HepG2 (cell line): ENCODE data around the gene PLCL2. TPM values are rescaled to one million over a fixed set of nuclear protein-coding genes. Genes with fewer than 3 reads are reported as not detected.

ENCODE experiments used
- ATAC-seq: fragments of 200-7000 bp; cut with Tn5 transposase; 3 replicates; pipeline ENCODE4 v1.9.1; 2020; ENCODE audit warnings: mild to moderate bottlenecking, moderate library complexity
- BruUV-seq: library from RNA; stranded (reverse); fragments of 400-500 nt; replicated peaks from 2 replicates; lab custom pipeline; 2021; lab: Mats Ljungman, UMichigan
- CTCF ChIA-PET: fragments of 300-600 bp; formaldehyde crosslinking; extraction: SDS; loops from one replicate; lab custom pipeline; 2021; ENCODE audit warnings: low total read pairs, inconsistent platforms, low intra/inter-chr PET ratio; lab: Yijun Ruan, JAX
- POLR2A ChIA-PET: fragments of 350-600 bp; sonication (Branson Sonifier 250); formaldehyde crosslinking; loops from one replicate; lab custom pipeline; 2020; ENCODE audit warnings: antibody characterized with exemption, inconsistent platforms; lab: Yijun Ruan, JAX
- DNase-seq: peaks from one replicate; pipeline ENCODE4 v3.0.0-alpha.2; 2015; ENCODE audit warnings: low spot score
- FAIRE-seq: peaks from 3 replicates; lab custom pipeline; 2011; peaks lifted over from hg19 to GRCh38; lab: Jason Lieb, UNC
- H2AFZ ChIP-seq: one replicate; pipeline ENCODE4 v1.6.1; 2011; ENCODE audit warnings: low read length, inconsistent platforms
- H3K27ac ChIP-seq: fragments of 300-600 bp; 3 replicates; pipeline ENCODE4 v1.8.0; 2011; ENCODE audit warnings: mixed run types, mild to moderate bottlenecking, mixed read lengths, low read length, inconsistent platforms; ENCODE audit not compliant: insufficient read depth; ENCODE audit errors: extremely low read length
- H3K27me3 ChIP-seq, 2 experiments: fragments of 200-600 bp in 1 of 2; 2 replicates in 1 of 2; 3 replicates in 1 of 2; pipeline versions ENCODE4 v1.6.0 to v1.8.0; 2011; ENCODE audit warnings: low read length in 2 of 2, mild to moderate bottlenecking in 2 of 2, moderate library complexity in 2 of 2, inconsistent platforms in 1 of 2; ENCODE audit not compliant: insufficient read depth in 2 of 2, control insufficient read depth in 1 of 2
- H3K36me3 ChIP-seq, 2 experiments: fragments of 200-600 bp in 1 of 2; replicated peaks in 1 of 2; 2 replicates in 1 of 2; 3 replicates in 1 of 2; pipeline versions ENCODE4 v1.5.1 to v1.8.0; 2011; ENCODE audit warnings: low read length in 2 of 2, inconsistent platforms in 1 of 2; ENCODE audit not compliant: insufficient read depth in 2 of 2, control insufficient read depth in 1 of 2
- H3K4me1 ChIP-seq: 2 replicates; pipeline ENCODE4 v1.5.1; 2012; ENCODE audit warnings: low read length, inconsistent platforms; ENCODE audit not compliant: insufficient read depth
- H3K4me2 ChIP-seq: 2 replicates; pipeline ENCODE4 v1.6.0; 2011; ENCODE audit warnings: low read depth, low read length, inconsistent platforms
- H3K4me3 ChIP-seq, 3 experiments: fragments of 200-600 bp in 1 of 3; sonication (generic), shearing (Covaris generic) in 1 of 3; replicated peaks in 1 of 3; 2 replicates each; pipeline ENCODE4 v1.5.1; 2011 to 2016; ENCODE audit warnings: low read length in 3 of 3, inconsistent platforms in 2 of 3, low read depth in 2 of 3, mild to moderate bottlenecking in 2 of 3, control low read depth in 1 of 3, mixed read lengths in 1 of 3; ENCODE audit not compliant: insufficient read depth in 1 of 3
- H3K79me2 ChIP-seq: one replicate; pipeline ENCODE4 v1.6.1; 2011; ENCODE audit warnings: low read length, inconsistent platforms; ENCODE audit not compliant: insufficient read depth
- H3K9ac ChIP-seq: 2 replicates; pipeline ENCODE4 v1.6.0; 2011; ENCODE audit warnings: mild to moderate bottlenecking, low read depth, low read length, inconsistent platforms; ENCODE audit not compliant: insufficient read depth
- H3K9me3 ChIP-seq: 2 replicates; pipeline ENCODE4 v1.5.1; 2012; ENCODE audit warnings: mild to moderate bottlenecking, low read length
- H4K20me1 ChIP-seq: 2 replicates; pipeline ENCODE4 v1.6.0; 2011; ENCODE audit warnings: inconsistent platforms, mild to moderate bottlenecking, low read length, moderate library complexity; ENCODE audit not compliant: insufficient read depth
- DMAP1 ChIP-seq: IDR thresholded peaks from 2 replicates; pipeline ENCODE4 v1.6.1; 2016
- ELF1 ChIP-seq: sonication (generic); formaldehyde crosslinking; IDR thresholded peaks from 2 replicates; pipeline ENCODE4 v1.4.0; 2020; ENCODE audit warnings: missing genetic modification reagents
- FIP1L1 ChIP-seq: fragments of 200-400 bp; formaldehyde crosslinking; IDR thresholded peaks from 2 replicates; pipeline ENCODE4 v1.6.1; 2018; ENCODE audit warnings: low read depth, mild to moderate bottlenecking, low read length, moderate library complexity, borderline replicate concordance; ENCODE audit not compliant: insufficient read depth
- KDM1A ChIP-seq: IDR thresholded peaks from 2 replicates; pipeline ENCODE4 v1.6.1; 2016; ENCODE audit warnings: missing compliant biosample characterization
- KDM5B ChIP-seq: sonication (generic); formaldehyde crosslinking; IDR thresholded peaks from 2 replicates; pipeline ENCODE4 v1.4.0; 2020; ENCODE audit warnings: missing genetic modification reagents, mild to moderate bottlenecking, borderline replicate concordance
- MEF2D ChIP-seq: sonication (generic); formaldehyde crosslinking; IDR thresholded peaks from 2 replicates; pipeline ENCODE4 v1.5.1; 2020; ENCODE audit warnings: mild to moderate bottlenecking, missing genetic modification reagents
- MEIS1 ChIP-seq: sonication (generic); formaldehyde crosslinking; IDR thresholded peaks from 2 replicates; pipeline ENCODE4 v1.9.0; 2021; ENCODE audit warnings: mild to moderate bottlenecking, missing genetic modification reagents, moderate library complexity, borderline replicate concordance
- MIER3 ChIP-seq: IDR thresholded peaks from 2 replicates; pipeline ENCODE4 v1.6.1; 2016; ENCODE audit warnings: missing compliant biosample characterization, borderline replicate concordance
- NR1H2 ChIP-seq: sonication (generic); formaldehyde crosslinking; IDR thresholded peaks from 2 replicates; pipeline ENCODE4 v1.8.1; 2022; ENCODE audit warnings: low read depth, missing genetic modification reagents, borderline replicate concordance
- NR2C2 ChIP-seq: sonication (generic); formaldehyde crosslinking; IDR thresholded peaks from 2 replicates; pipeline ENCODE4 v1.4.0; 2020; ENCODE audit warnings: missing genetic modification reagents, mild to moderate bottlenecking, moderate library complexity, borderline replicate concordance
- RAD21 ChIP-seq: fragments of 450-650 bp; formaldehyde crosslinking; IDR thresholded peaks from 2 replicates; pipeline ENCODE4 v1.5.0; 2020; ENCODE audit warnings: mild to moderate bottlenecking
- SSRP1 ChIP-seq: IDR thresholded peaks from 2 replicates; pipeline ENCODE4 v1.6.1; 2016; ENCODE audit warnings: control low read depth
- STAG1 ChIP-seq: sonication (generic); formaldehyde crosslinking; IDR thresholded peaks from 2 replicates; pipeline ENCODE4 v1.4.0; 2020; ENCODE audit warnings: missing genetic modification reagents
- TCF7 ChIP-seq: sonication (generic); IDR thresholded peaks from 2 replicates; pipeline ENCODE4 v1.6.1; 2016; ENCODE audit warnings: antibody characterized with exemption, low read depth
- TMF1 ChIP-seq: sonication (generic); formaldehyde crosslinking; IDR thresholded peaks from 2 replicates; pipeline ENCODE4 v1.8.1; 2022; ENCODE audit warnings: low read depth, missing genetic modification reagents
- ZFP82 ChIP-seq: sonication (generic); formaldehyde crosslinking; IDR thresholded peaks from 2 replicates; pipeline ENCODE4 v1.5.1; 2020; ENCODE audit warnings: mild to moderate bottlenecking, missing genetic modification reagents, borderline replicate concordance
- ZNF160 ChIP-seq: sonication (generic); formaldehyde crosslinking; IDR thresholded peaks from 2 replicates; pipeline ENCODE4 v1.8.0; 2022; ENCODE audit warnings: mild to moderate bottlenecking, inconsistent platforms, missing genetic modification reagents
- ZNF768 ChIP-seq: sonication (generic); formaldehyde crosslinking; IDR thresholded peaks from 2 replicates; pipeline ENCODE4 v1.4.0; 2020; ENCODE audit warnings: missing genetic modification reagents
- WGBS: methylation state at CpG from one replicate; pipeline ENCODE4 v1.1.6; 2017; ENCODE audit warnings: low lambda C conversion rate; 5-methylcytosine and 5-hydroxymethylcytosine counted together
- in situ Hi-C: cut with HindIII; loops from 2 replicates; pipeline ENCODE4 v1.10.0; 2017; ENCODE audit warnings: low pct_unique_long_range_greater_than_20kb; ENCODE audit not compliant: extremely low pct_ligation_motif_present
- intact Hi-C: fragments of 100-400 bp; cut with micrococcal nuclease; formaldehyde crosslinking; loops from one replicate; pipeline ENCODE4 v1.10.0; 2022; ENCODE audit not compliant: unreplicated experiment
- polyA plus RNA-seq, 8 experiments: library from polyadenylated mRNA; depleted of rRNA in 3 of 8; stranded (reverse) in 7 of 8; unstranded in 1 of 8; fragments of >200 nt; fragmentation: Illumina TruSeq in 4 of 8; extraction: Trizol in 4 of 8; gene quantifications; 2 replicates each; pipeline versions ENCODE4 v1.2.1 to v1.2.3, GENCODE V29; 2011 to 2016; ENCODE audit warnings: low read depth in 4 of 8, missing spikeins in 1 of 8, mixed read lengths in 1 of 8; ENCODE audit not compliant: insufficient read depth in 1 of 8
- total RNA-seq, 5 experiments: library from RNA; depleted of rRNA; stranded (reverse); fragments of >200 nt; fragmentation: Illumina TruSeq; extraction: Trizol; gene quantifications; 2 replicates each; pipeline ENCODE4 v1.2.3, GENCODE V29; 2016; ENCODE audit warnings: low read depth in 1 of 5

Gene PLCL2
- total and polyA plus RNA-seq, 2 of the 13 experiments (the other 11 are each of a cell fraction or from before 2014, with no cell fraction given) = not detected

DNA sequence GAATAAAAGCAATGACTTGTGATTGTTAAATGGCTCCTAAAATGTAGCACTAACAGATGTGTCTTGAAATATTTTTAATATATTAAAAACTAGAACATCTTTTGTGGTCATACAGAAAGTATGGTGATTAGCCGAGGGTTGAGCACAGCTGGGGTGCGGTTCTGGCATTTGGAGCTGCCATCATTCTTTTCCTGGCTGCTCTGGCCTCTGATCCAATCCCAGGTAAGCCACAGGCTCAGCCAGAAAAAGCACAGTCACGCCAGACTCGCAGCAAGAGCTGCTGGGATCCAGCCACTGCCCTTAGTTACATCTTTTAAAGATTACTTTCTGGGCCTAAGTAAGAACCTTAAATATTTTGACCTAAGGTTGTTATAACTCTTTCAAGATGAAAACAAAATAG lies 196.8 kb downstream of the PLCL2 start (continued):
- no peak for TF ChIP-seq ZNF160
- no peak for TF ChIP-seq MEF2D (CRISPR knock-in tag)
- TF ChIP-seq TCF7 = no peak
- TF ChIP-seq DMAP1 (CRISPR knock-in tag) = no peak
- no peak for TF ChIP-seq RAD21 (CRISPR knock-in tag)
- no peak for TF ChIP-seq FIP1L1
- TF ChIP-seq, all 625 proteins: peak for 0

DNA sequence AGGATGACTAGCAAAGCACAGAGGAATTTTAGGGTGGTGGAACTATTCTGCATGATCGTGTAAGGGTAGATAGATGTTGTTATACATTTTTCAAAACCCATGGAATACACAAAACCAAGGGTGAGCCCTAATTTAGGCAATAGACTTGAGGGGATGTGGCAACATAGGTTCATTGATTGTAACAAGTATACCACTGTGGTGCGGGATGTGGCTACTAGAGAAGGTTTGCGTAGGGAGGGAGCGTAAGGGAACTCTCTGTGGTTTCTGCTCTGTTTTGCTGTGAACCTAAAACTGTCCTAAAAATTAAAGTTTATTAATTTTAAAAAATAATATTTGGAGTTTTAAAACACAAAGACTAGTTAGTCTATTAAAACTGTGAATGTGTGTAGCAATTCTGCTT lies 202.8 kb downstream of the PLCL2 start:
- no peak for DNase-seq
- Histone ChIP-seq H3K27me3 (peaks cover 1 to 7% of the 10 kb centered on the region in 2 experiments; a peak in 2 of 5 replicates), H3K9ac (no peak overlapping the region), H3K79me2 (no peaks in the 10 kb centered on the region), H3K27ac (no peak overlapping the region), H4K20me1 (no peaks in the 10 kb centered on the region), H3K4me1 (no peaks in the 10 kb centered on the region), H3K4me2 (no peak overlapping the region), H3K36me3 (no peaks in the 10 kb centered on the region), H2AFZ (no peak overlapping the region), H3K4me3 (no peak overlapping the region), H3K9me3 (no peaks in the 10 kb centered on the region)
- no peak for TF ChIP-seq KDM5B (CRISPR knock-in tag)
- TF ChIP-seq TCF7 = no peak
- no peak for TF ChIP-seq ELF1 (CRISPR knock-in tag)
- TF ChIP-seq NR2C2 = no peak
- ChIA-PET POLR2A (no interaction called here), CTCF (no interaction called here)
- no TSS peak for BruUV-seq
- intact Hi-C loops = no loop called here
- FAIRE-seq = no peak
- 47% methylated on average over 4 of the region's 4 CpGs for whole genome bisulfite sequencing
- in situ Hi-C loops = no loop called here
- ATAC-seq = no peak

DNA sequence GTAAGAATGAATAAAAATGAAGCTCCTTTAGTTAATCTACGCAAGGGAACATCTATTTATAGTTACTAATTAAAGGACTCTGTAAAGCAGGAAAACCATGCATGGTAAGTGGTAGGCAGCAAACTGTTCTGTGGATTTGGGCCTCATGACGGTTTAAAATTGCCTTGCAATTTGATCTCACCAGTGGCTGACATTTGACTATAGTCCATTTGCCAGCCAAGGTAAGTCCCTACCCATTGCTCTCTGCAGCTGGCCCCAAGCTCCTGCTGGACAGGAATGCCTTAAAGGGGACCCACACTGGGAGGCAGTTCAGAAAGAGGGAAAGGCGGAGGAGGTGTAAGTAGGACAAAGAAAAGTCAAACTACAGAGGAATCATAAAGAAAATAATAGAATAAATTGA lies 203.3 kb downstream of the PLCL2 start:
- DNase-seq = no peak
- no peak overlapping the region for H3K4me2 ChIP-seq
- FAIRE-seq = no peak
- H3K79me2 ChIP-seq = no peaks in the 10 kb centered on the region
- ATAC-seq = no peak
- WGBS = 2% methylated on average over 3 of the region's 3 CpGs
- peaks cover 1 to 12% of the 10 kb centered on the region in 2 experiments; a peak in 3 of 5 replicates for H3K27me3 ChIP-seq
- H4K20me1 ChIP-seq = no peaks in the 10 kb centered on the region
- H3K9ac ChIP-seq = no peak overlapping the region
- ChIA-PET POLR2A (no interaction called here), CTCF (no interaction called here)
- TF ChIP-seq ZNF768 (CRISPR knock-in tag) = no peak
- no peak for TF ChIP-seq SSRP1 (CRISPR knock-in tag)
- TF ChIP-seq KDM1A (CRISPR knock-in tag) = no peak
- no peak for TF ChIP-seq STAG1 (CRISPR knock-in tag)
- no peak for TF ChIP-seq MEIS1
- no peak for TF ChIP-seq NR1H2 (CRISPR knock-in tag)
- TF ChIP-seq ZFP82 (CRISPR knock-in tag) = no peak
- no peak for TF ChIP-seq TMF1 (CRISPR knock-in tag)
- TF ChIP-seq MIER3 (CRISPR knock-in tag) = no peak
- H2AFZ ChIP-seq = no peak overlapping the region
- H3K27ac ChIP-seq = no peak overlapping the region
- H3K9me3 ChIP-seq = no peaks in the 10 kb centered on the region
- H3K4me1 ChIP-seq = no peaks in the 10 kb centered on the region
- in situ Hi-C loops = no loop called here
- H3K36me3 ChIP-seq = no peaks in the 10 kb centered on the region
- no TSS peak for BruUV-seq
- H3K4me3 ChIP-seq = no peak overlapping the region
- intact Hi-C loops = no loop called here
